ENCODE data around the gene CDH23.

The CDH23 gene

GRCh38 chr10:71368643-71369042 is 28.1 kb upstream of the CDH23 start:
- Histone ChIP-seq H3K9me3 (ENCODE audit: control insufficient read depth, insufficient read depth, low read length) (no peaks in the 10 kb centered on the region), H3K4me1 (ENCODE audit: control insufficient read depth, insufficient read depth, low read length) (no peaks in the 10 kb centered on the region), H3K4me3 (ENCODE audit: low read depth, low read length) (no peak overlapping the region), H3K36me3 (ENCODE audit: control insufficient read depth, insufficient read depth, low read length) (no peaks in the 10 kb centered on the region), H3K9ac (ENCODE audit: low read depth, low read length) (no peak overlapping the region), H3K27ac (ENCODE audit: low read depth, low read length) (no peak overlapping the region), H3K27me3 (ENCODE audit: control insufficient read depth, insufficient read depth, low read length) (no peaks in the 10 kb centered on the region)

- Histone ChIP-seq H3K4me3 (ENCODE audit: low read depth, low read length) (no peak overlapping the region), H3K27ac (ENCODE audit: low read depth, low read length) (no peak overlapping the region), H3K9ac (ENCODE audit: low read depth, low read length) (no peak overlapping the region), H3K9me3 (ENCODE audit: control insufficient read depth, insufficient read depth, low read length) (no peaks in the 10 kb centered on the region), H3K4me1 (ENCODE audit: control insufficient read depth, insufficient read depth, low read length) (no peaks in the 10 kb centered on the region), H3K36me3 (ENCODE audit: control insufficient read depth, insufficient read depth, low read length) (no peaks in the 10 kb centered on the region), H3K27me3 (ENCODE audit: control insufficient read depth, insufficient read depth, low read length) (no peaks in the 10 kb centered on the region)
Observed at GRCh38 chr10:71369602-71370001, 27.1 kb upstream of the CDH23 start.

GRCh38 chr10:71370031-71370430 is 26.7 kb upstream of the CDH23 start:
- H3K27me3 ChIP-seq (ENCODE audit: control insufficient read depth, insufficient read depth, low read length): no peaks in the 10 kb centered on the region
- H3K4me1 ChIP-seq (ENCODE audit: control insufficient read depth, insufficient read depth, low read length): no peaks in the 10 kb centered on the region

GRCh38 chr10:71371750-71372166 is 25.0 kb upstream of the CDH23 start:
- no peaks in the 10 kb centered on the region for H3K27me3 ChIP-seq (ENCODE audit: control insufficient read depth, insufficient read depth, low read length)
- no peaks in the 10 kb centered on the region for H3K36me3 ChIP-seq (ENCODE audit: control insufficient read depth, insufficient read depth, low read length)
- no peak overlapping the region for H3K27ac ChIP-seq (ENCODE audit: low read depth, low read length)
- H3K4me1 ChIP-seq (ENCODE audit: control insufficient read depth, insufficient read depth, low read length): no peaks in the 10 kb centered on the region
- no peak overlapping the region for H3K9ac ChIP-seq (ENCODE audit: low read depth, low read length)
- no peaks in the 10 kb centered on the region for H3K9me3 ChIP-seq (ENCODE audit: control insufficient read depth, insufficient read depth, low read length)
- no peak overlapping the region for H3K4me3 ChIP-seq (ENCODE audit: low read depth, low read length)

More at GRCh38 chr10:71370031-71370430, 26.7 kb upstream of the CDH23 start:
- Histone ChIP-seq H3K4me3 (ENCODE audit: low read depth, low read length) (no peak overlapping the region), H3K9ac (ENCODE audit: low read depth, low read length) (no peak overlapping the region), H3K9me3 (ENCODE audit: control insufficient read depth, insufficient read depth, low read length) (no peaks in the 10 kb centered on the region), H3K27ac (ENCODE audit: low read depth, low read length) (no peak overlapping the region), H3K36me3 (ENCODE audit: control insufficient read depth, insufficient read depth, low read length) (no peaks in the 10 kb centered on the region)

- Histone ChIP-seq H3K36me3 (ENCODE audit: control insufficient read depth, insufficient read depth, low read length) (no peaks in the 10 kb centered on the region), H3K27ac (ENCODE audit: low read depth, low read length) (no peak overlapping the region), H3K4me3 (ENCODE audit: low read depth, low read length) (no peak overlapping the region), H3K9ac (ENCODE audit: low read depth, low read length) (no peak overlapping the region), H3K27me3 (ENCODE audit: control insufficient read depth, insufficient read depth, low read length) (no peaks in the 10 kb centered on the region), H3K4me1 (ENCODE audit: control insufficient read depth, insufficient read depth, low read length) (no peaks in the 10 kb centered on the region), H3K9me3 (ENCODE audit: control insufficient read depth, insufficient read depth, low read length) (no peaks in the 10 kb centered on the region)
Observed at GRCh38 chr10:71372882-71373495, 23.7 kb upstream of the CDH23 start.

- H3K4me3 ChIP-seq (ENCODE audit: low read depth, low read length): no peak overlapping the region
- no peak overlapping the region for H3K9ac ChIP-seq (ENCODE audit: low read depth, low read length)
- H3K4me1 ChIP-seq (ENCODE audit: control insufficient read depth, insufficient read depth, low read length): no peaks in the 10 kb centered on the region
- H3K27ac ChIP-seq (ENCODE audit: low read depth, low read length): no peak overlapping the region
- H3K9me3 ChIP-seq (ENCODE audit: control insufficient read depth, insufficient read depth, low read length): no peaks in the 10 kb centered on the region
- no peaks in the 10 kb centered on the region for H3K36me3 ChIP-seq (ENCODE audit: control insufficient read depth, insufficient read depth, low read length)
- no peaks in the 10 kb centered on the region for H3K27me3 ChIP-seq (ENCODE audit: control insufficient read depth, insufficient read depth, low read length)
Observed at GRCh38 chr10:71374481-71375233, 22.1 kb upstream of the CDH23 start.

- Histone ChIP-seq H3K4me1 (ENCODE audit: control insufficient read depth, insufficient read depth, low read length) (no peaks in the 10 kb centered on the region), H3K27ac (ENCODE audit: low read depth, low read length) (no peak overlapping the region), H3K4me3 (ENCODE audit: low read depth, low read length) (no peak overlapping the region), H3K9ac (ENCODE audit: low read depth, low read length) (no peak overlapping the region), H3K9me3 (ENCODE audit: control insufficient read depth, insufficient read depth, low read length) (no peaks in the 10 kb centered on the region), H3K36me3 (ENCODE audit: control insufficient read depth, insufficient read depth, low read length) (no peaks in the 10 kb centered on the region), H3K27me3 (ENCODE audit: control insufficient read depth, insufficient read depth, low read length) (no peaks in the 10 kb centered on the region)
Observed at GRCh38 chr10:71375952-71376351, 20.8 kb upstream of the CDH23 start.

- Histone ChIP-seq H3K27me3 (ENCODE audit: control insufficient read depth, insufficient read depth, low read length) (no peaks in the 10 kb centered on the region), H3K36me3 (ENCODE audit: control insufficient read depth, insufficient read depth, low read length) (no peaks in the 10 kb centered on the region), H3K27ac (ENCODE audit: low read depth, low read length) (no peak overlapping the region), H3K9ac (ENCODE audit: low read depth, low read length) (no peak overlapping the region), H3K9me3 (ENCODE audit: control insufficient read depth, insufficient read depth, low read length) (no peaks in the 10 kb centered on the region), H3K4me3 (ENCODE audit: low read depth, low read length) (no peak overlapping the region), H3K4me1 (ENCODE audit: control insufficient read depth, insufficient read depth, low read length) (no peaks in the 10 kb centered on the region)
Observed at GRCh38 chr10:71378336-71379117, 18.2 kb upstream of the CDH23 start.

GRCh38 chr10:71379118-71379766 is 17.5 kb upstream of the CDH23 start:
- Histone ChIP-seq H3K4me1 (ENCODE audit: control insufficient read depth, insufficient read depth, low read length) (no peaks in the 10 kb centered on the region), H3K27me3 (ENCODE audit: control insufficient read depth, insufficient read depth, low read length) (no peaks in the 10 kb centered on the region), H3K36me3 (ENCODE audit: control insufficient read depth, insufficient read depth, low read length) (no peaks in the 10 kb centered on the region), H3K27ac (ENCODE audit: low read depth, low read length) (no peak overlapping the region), H3K9me3 (ENCODE audit: control insufficient read depth, insufficient read depth, low read length) (no peaks in the 10 kb centered on the region), H3K4me3 (ENCODE audit: low read depth, low read length) (no peak overlapping the region), H3K9ac (ENCODE audit: low read depth, low read length) (no peak overlapping the region)

GRCh38 chr10:71380841-71381240 is 15.9 kb upstream of the CDH23 start:
- Histone ChIP-seq H3K27me3 (ENCODE audit: control insufficient read depth, insufficient read depth, low read length) (no peaks in the 10 kb centered on the region), H3K4me3 (ENCODE audit: low read depth, low read length) (no peak overlapping the region), H3K4me1 (ENCODE audit: control insufficient read depth, insufficient read depth, low read length) (no peaks in the 10 kb centered on the region), H3K9me3 (ENCODE audit: control insufficient read depth, insufficient read depth, low read length) (no peaks in the 10 kb centered on the region), H3K9ac (ENCODE audit: low read depth, low read length) (no peak overlapping the region), H3K27ac (ENCODE audit: low read depth, low read length) (no peak overlapping the region), H3K36me3 (ENCODE audit: control insufficient read depth, insufficient read depth, low read length) (no peaks in the 10 kb centered on the region)
